D341Med (cell line): ENCODE data around the gene SETD5.
A peak's percentile ranks its signal among the peaks of the same experiment; 100 is the strongest.

Experiments used
- DNase-seq: peaks from one replicate; pipeline ENCODE4 v3.0.0; 2012; ENCODE audit warnings: low spot score

Gene SETD5

GRCh38 chr3:9397332-9397905 is at the start of gene SETD5:
SETD5 (plus strand) TSS chr3:9397615; CDS start chr3:9428939, 31,324 bp downstream.
- DNase-seq, result peak; percentile 93

- DNase-seq, result no peak
Observed at GRCh38 chr3:9347887-9348286, 49.5 kb upstream of the SETD5 start.

GRCh38 chr3:9349321-9350117 is 47.9 kb upstream of the SETD5 start:
- DNase-seq, result no peak

- DNase-seq, result no peak
Observed at GRCh38 chr3:9351709-9352126, 45.7 kb upstream of the SETD5 start.

- DNase-seq, result peak; percentile 75
Observed at GRCh38 chr3:9352917-9353752, 44.3 kb upstream of the SETD5 start.

- no peak for DNase-seq
Observed at GRCh38 chr3:9361691-9362388, 35.6 kb upstream of the SETD5 start.

GRCh38 chr3:9362731-9363530 is 34.5 kb upstream of the SETD5 start, which contains the start of gene THUMPD3:
THUMPD3 (plus strand) TSS chr3:9363054; CDS start chr3:9365069, 2,015 bp downstream.
- peak; percentile 86 for DNase-seq

- DNase-seq, result no peak
Observed at GRCh38 chr3:9369508-9369907, 27.9 kb upstream of the SETD5 start.

GRCh38 chr3:9373465-9373864 is 23.9 kb upstream of the SETD5 start:
- no peak for DNase-seq

- DNase-seq, result no peak
Observed at GRCh38 chr3:9377981-9378380, 19.4 kb upstream of the SETD5 start.

- DNase-seq, result no peak
Observed at GRCh38 chr3:9379327-9379726, 18.1 kb upstream of the SETD5 start.

- DNase-seq, result no peak
Observed at GRCh38 chr3:9380014-9380413, 17.4 kb upstream of the SETD5 start.

GRCh38 chr3:9384141-9384828 is 13.1 kb upstream of the SETD5 start:
- no peak for DNase-seq

- no peak for DNase-seq
Observed at GRCh38 chr3:9385187-9386077, 12.0 kb upstream of the SETD5 start.

- DNase-seq, result no peak
Observed at GRCh38 chr3:9386078-9386459, 11.3 kb upstream of the SETD5 start.

- no peak for DNase-seq
Observed at GRCh38 chr3:9386501-9387321, 10.7 kb upstream of the SETD5 start.

GRCh38 chr3:9387322-9387655 is 10.1 kb upstream of the SETD5 start:
- no peak for DNase-seq

- no peak for DNase-seq
Observed at GRCh38 chr3:9388142-9388541, 9.3 kb upstream of the SETD5 start.
